GM12878 (cell line): ENCODE measurements around the gene SELENOV. TPM values are rescaled to one million over a fixed set of nuclear protein-coding genes. Genes with fewer than 3 reads are reported as not detected.
A peak's percentile ranks its signal among the peaks of the same experiment; 100 is the strongest.

Source experiments
- ATF7 ChIP-seq: fragments of 450-650 bp; IDR thresholded peaks from 2 replicates; pipeline ENCODE4 v1.6.1; 2016; ENCODE audit warnings: low read depth, mild to moderate bottlenecking
- CBX3 ChIP-seq: fragments of 200-600 bp; sonication (generic); IDR thresholded peaks from 2 replicates; pipeline ENCODE4 v1.6.1; 2016; ENCODE audit warnings: low read depth, borderline replicate concordance
- CHD1 ChIP-seq: IDR thresholded peaks from 2 replicates; pipeline ENCODE4 v1.6.1; 2012; ENCODE audit warnings: low read depth, low read length, improper control_type of control experiment
- E4F1 ChIP-seq: fragments of 450-650 bp; IDR thresholded peaks from 2 replicates; pipeline ENCODE4 v1.6.1; 2018; ENCODE audit warnings: borderline replicate concordance, mild to moderate bottlenecking; ENCODE audit not compliant: partially characterized antibody
- FOXK2 ChIP-seq: fragments of 450-650 bp; IDR thresholded peaks from 2 replicates; pipeline ENCODE4 v1.6.1; 2017; ENCODE audit warnings: mild to moderate bottlenecking, moderate library complexity
- IKZF1 ChIP-seq: fragments of 450-650 bp; conservative IDR thresholded peaks from 2 replicates; pipeline ENCODE4 v1.6.1; 2017; ENCODE audit warnings: antibody characterized with exemption, mild to moderate bottlenecking
- IKZF2 ChIP-seq, 2 experiments: fragments of 450-650 bp; IDR thresholded peaks; 2 replicates each; pipeline ENCODE4 v1.6.1; 2017; ENCODE audit warnings: mild to moderate bottlenecking in 2 of 2, moderate library complexity in 2 of 2
- JUNB ChIP-seq: IDR thresholded peaks from 2 replicates; pipeline ENCODE4 v1.6.1; 2016; ENCODE audit warnings: antibody characterized with exemption, mild to moderate bottlenecking
- KAT2A ChIP-seq: conservative IDR thresholded peaks from 2 replicates; pipeline ENCODE4 v1.6.1; 2011; ENCODE audit warnings: low read depth, low read length; ENCODE audit not compliant: control insufficient read depth
- KLF5 ChIP-seq: fragments of 450-650 bp; IDR thresholded peaks from 2 replicates; pipeline ENCODE4 v1.6.1; 2014; ENCODE audit warnings: mild to moderate bottlenecking; ENCODE audit not compliant: partially characterized antibody
- LARP7 ChIP-seq: fragments of 450-650 bp; IDR thresholded peaks from 2 replicates; pipeline ENCODE4 v1.6.1; 2017; ENCODE audit warnings: mild to moderate bottlenecking
- NFIC ChIP-seq: IDR thresholded peaks from 2 replicates; pipeline ENCODE4 v1.6.1; 2012; ENCODE audit warnings: low read depth, mild to moderate bottlenecking, inconsistent platforms, low read length, moderate library complexity
- NFYA ChIP-seq: IDR thresholded peaks from 2 replicates; pipeline ENCODE4 v1.6.1; 2011; ENCODE audit warnings: low read depth, mild to moderate bottlenecking, low read length, improper control_type of control experiment, borderline replicate concordance
- PKNOX1 ChIP-seq: fragments of 450-650 bp; IDR thresholded peaks from 2 replicates; pipeline ENCODE4 v1.6.1; 2016; ENCODE audit warnings: mild to moderate bottlenecking
- POLR2AphosphoS5 ChIP-seq: IDR thresholded peaks from 2 replicates; pipeline ENCODE4 v1.6.1; 2011; ENCODE audit warnings: mild to moderate bottlenecking, low read length, inconsistent platforms
- POU2F2 ChIP-seq: IDR thresholded peaks from 3 replicates; pipeline ENCODE4 v1.6.1; 2011; ENCODE audit warnings: low read depth, mild to moderate bottlenecking, low read length, borderline replicate concordance
- RUNX3 ChIP-seq: IDR thresholded peaks from 2 replicates; pipeline ENCODE4 v1.6.1; 2012; ENCODE audit warnings: low read length, inconsistent platforms
- SIN3A ChIP-seq: IDR thresholded peaks from 2 replicates; pipeline ENCODE4 v1.6.1; 2012; ENCODE audit warnings: low read depth, low read length, improper control_type of control experiment
- SMC3 ChIP-seq: IDR thresholded peaks from 2 replicates; pipeline ENCODE4 v1.6.1; 2011; ENCODE audit warnings: low read length, improper control_type of control experiment, borderline replicate concordance
- TAF1 ChIP-seq: IDR thresholded peaks from 2 replicates; pipeline ENCODE4 v1.6.1; 2011; ENCODE audit warnings: mild to moderate bottlenecking, low read depth, low read length, borderline replicate concordance
- TCF12 ChIP-seq: IDR thresholded peaks from 2 replicates; pipeline ENCODE4 v1.6.1; 2011; ENCODE audit warnings: low read depth, mild to moderate bottlenecking, low read length
- YY1 ChIP-seq: IDR thresholded peaks from 2 replicates; pipeline ENCODE4 v1.6.1; 2011; ENCODE audit warnings: low read depth, mild to moderate bottlenecking, low read length
- ZNF622 ChIP-seq: fragments of 450-650 bp; IDR thresholded peaks from 2 replicates; pipeline ENCODE4 v1.6.1; 2017; ENCODE audit warnings: mild to moderate bottlenecking, inconsistent platforms
- ZNF687 ChIP-seq: fragments of 450-650 bp; IDR thresholded peaks from 2 replicates; pipeline ENCODE4 v1.6.1; 2017; ENCODE audit warnings: mild to moderate bottlenecking, moderate library complexity
- polyA plus RNA-seq, 11 experiments: library from polyadenylated mRNA; depleted of rRNA in 4 of 11; unstranded in 6 of 11; stranded (reverse) in 5 of 11; fragments of >200 nt; fragmentation: Nextera tagmentation in 4 of 11; fragmentation: Illumina TruSeq in 1 of 11; extraction: Ambion mirVana in 4 of 11; extraction: Trizol in 1 of 11; gene quantifications; 1 replicate in 1 of 11; 2 replicates in 10 of 11; pipeline versions ENCODE4 v1.2.1 to v1.2.3, GENCODE V29; 2011 to 2016; ENCODE audit warnings: inconsistent platforms in 2 of 11, missing spikeins in 2 of 11, low read depth in 1 of 11
- total RNA-seq, 4 experiments: library from RNA; depleted of rRNA in 3 of 4; stranded (reverse); fragments of >200 nt in 3 of 4; fragmentation: Illumina TruSeq in 1 of 4; extraction: Trizol in 1 of 4; gene quantifications; 2 replicates each; pipeline versions ENCODE4 v1.2.1 to v1.2.3, GENCODE V29; 2013 to 2021

SELENOV gene
- total and polyA plus RNA-seq, 10 of the 15 experiments (the other 5 are each of a cell fraction or from before 2014, with no cell fraction given) = not detected

GRCh38 chr19:39532233-39533002 lies 17.5 kb downstream of the SELENOV start, which contains the start of gene EID2B (continued):
- TF ChIP-seq KLF5 = no peak
- no peak for TF ChIP-seq TAF1
- peak; percentile 32 to 35; a peak in 2 of 4 replicates for TF ChIP-seq IKZF2 (IDR thresholded peaks at IDR 0.05)
- peak; percentile 77 for TF ChIP-seq SMC3
- TF ChIP-seq TCF12 = 0 out of 2 replicates have a peak, but pooled peaks have one; percentile 8
- 0 out of 2 replicates have a peak, but pooled peaks have one; percentile 7 for TF ChIP-seq RUNX3
- TF ChIP-seq PKNOX1 = no peak
- TF ChIP-seq CHD1 = no peak
- TF ChIP-seq JUNB = no peak
- no peak for TF ChIP-seq CBX3
- TF ChIP-seq NFYA = no peak
- peak; percentile 89 for TF ChIP-seq YY1
- TF ChIP-seq POU2F2 = no peak; the same call in 2 of the 3 replicates
- TF ChIP-seq ATF7 = 0 out of 2 replicates have a peak, but pooled peaks have one; percentile 19
- TF ChIP-seq SIN3A = peak; percentile 27; the same call in 1 of the 2 replicates
- TF ChIP-seq KAT2A = no peak
- no peak for TF ChIP-seq FOXK2
- peak; percentile 39; the same call in 1 of the 2 replicates for TF ChIP-seq ZNF687
- TF ChIP-seq IKZF1 = peak; percentile 100
- TF ChIP-seq ZNF622 = no peak
- TF ChIP-seq LARP7 = peak; percentile 92
- TF ChIP-seq NFIC = no peak
- peak; percentile 63; the same call in 1 of the 2 replicates for TF ChIP-seq POLR2AphosphoS5
- TF ChIP-seq E4F1 = no peak
